Fibroblast of skin of left quadriceps (primary cell): ENCODE data around the gene TLK2.
"Not testable (repeated sequence)": the region's sequence is repeated elsewhere in the genome, so short reads cannot be mapped to it uniquely, and the experiment has no call there.

Source experiments
- DNase-seq, 2 experiments: peaks; one replicate each; pipeline ENCODE4 v3.0.0-alpha.2; 2013; ENCODE audit warnings: low read depth in 2 of 2

TLK2 gene

GRCh38 chr17:62478424-62478879 is at the start of gene TLK2:
Gene TLK2 (plus strand): TSS chr17:62478825. CDS start chr17:62481126, 2,301 bp downstream.
- peak; percentile 58 to 60 for DNase-seq

GRCh38 chr17:62435251-62435650 is 43.4 kb upstream of the TLK2 start:
- not testable (repeated sequence) for DNase-seq

- DNase-seq: not testable (repeated sequence)
Measured at GRCh38 chr17:62441181-62441580, 37.4 kb upstream of the TLK2 start.

GRCh38 chr17:62444063-62444462 is 34.6 kb upstream of the TLK2 start:
- DNase-seq: no peak

- DNase-seq: not testable (repeated sequence)
Measured at GRCh38 chr17:62445791-62446190, 32.8 kb upstream of the TLK2 start.

- not testable (repeated sequence) for DNase-seq
Measured at GRCh38 chr17:62452195-62452594, 26.4 kb upstream of the TLK2 start.

- not testable (repeated sequence) for DNase-seq
Measured at GRCh38 chr17:62453041-62453440, 25.6 kb upstream of the TLK2 start.

GRCh38 chr17:62453656-62454055 is 25.0 kb upstream of the TLK2 start:
- not testable (repeated sequence) for DNase-seq

- not testable (repeated sequence) for DNase-seq
Measured at GRCh38 chr17:62454111-62454510, 24.5 kb upstream of the TLK2 start.

GRCh38 chr17:62456016-62456415 is 22.6 kb upstream of the TLK2 start:
- DNase-seq: no peak

GRCh38 chr17:62458483-62458882 is 20.1 kb upstream of the TLK2 start:
- DNase-seq: not testable (repeated sequence)

GRCh38 chr17:62464422-62464821 is 14.2 kb upstream of the TLK2 start:
- not testable (repeated sequence) for DNase-seq

GRCh38 chr17:62465271-62465670 is 13.4 kb upstream of the TLK2 start:
- not testable (repeated sequence) for DNase-seq

- peak; percentile 29 to 32 for DNase-seq
Measured at GRCh38 chr17:62470666-62471379, 7.8 kb upstream of the TLK2 start.

GRCh38 chr17:62471380-62471880 is 7.2 kb upstream of the TLK2 start:
- not testable (repeated sequence) for DNase-seq

- DNase-seq: not testable (repeated sequence)
Measured at GRCh38 chr17:62473030-62473982, 5.3 kb upstream of the TLK2 start.

- DNase-seq: not testable (repeated sequence)
Measured at GRCh38 chr17:62477111-62477510, 1.5 kb upstream of the TLK2 start.

- DNase-seq: not testable (repeated sequence)
Measured at GRCh38 chr17:62477718-62478408, 762 bp upstream of the TLK2 start.

GRCh38 chr17:62478880-62479638 is 434 bp downstream of the TLK2 start:
- DNase-seq: not testable (repeated sequence)

GRCh38 chr17:62479639-62480258 is 1.1 kb downstream of the TLK2 start:
- not testable (repeated sequence) for DNase-seq
